Measurements from ENCODE around the gene AGL.
"Not testable (repeated sequence)": the region's sequence is repeated elsewhere in the genome, so short reads cannot be mapped to it uniquely, and the experiment has no call there.

The AGL gene

DNA sequence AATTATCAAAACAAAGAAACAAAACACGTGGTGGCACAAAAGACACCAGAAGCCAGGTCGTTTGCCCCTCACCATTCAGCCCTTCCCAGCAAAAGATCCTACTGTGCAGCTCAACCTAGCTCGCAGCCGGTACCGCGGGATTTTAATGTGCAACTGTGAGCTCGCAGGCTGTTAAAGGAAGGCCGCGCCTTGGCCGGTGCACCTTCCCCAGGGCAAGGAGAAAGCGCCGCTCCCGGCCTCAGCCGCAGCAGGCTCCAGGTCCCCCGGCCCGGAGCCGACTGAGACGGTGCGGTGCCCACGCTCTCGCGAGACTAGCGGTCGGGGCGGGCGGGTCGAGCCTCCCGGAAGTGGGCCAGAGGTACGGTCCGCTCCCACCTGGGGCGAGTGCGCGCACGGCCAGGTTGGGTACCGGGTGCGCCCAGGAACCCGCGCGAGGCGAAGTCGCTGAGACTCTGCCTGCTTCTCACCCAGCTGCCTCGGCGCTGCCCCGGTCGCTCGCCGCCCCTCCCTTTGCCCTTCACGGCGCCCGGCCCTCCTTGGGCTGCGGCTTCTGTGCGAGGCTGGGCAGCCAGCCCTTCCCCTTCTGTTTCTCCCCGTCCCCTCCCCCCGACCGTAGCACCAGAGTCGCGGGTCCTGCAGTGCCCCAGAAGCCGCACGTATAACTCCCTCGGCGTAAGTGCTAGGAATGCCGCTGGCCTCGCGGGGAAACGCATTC is at the start of gene AGL:
Gene AGL (plus strand): TSS at position 618 of the 715 bp plus-strand sequence. CDS start 682 bp downstream, outside the sequence.
- peak; percentile 82 for DNase-seq (ENCODE audit: low read depth)

DNA sequence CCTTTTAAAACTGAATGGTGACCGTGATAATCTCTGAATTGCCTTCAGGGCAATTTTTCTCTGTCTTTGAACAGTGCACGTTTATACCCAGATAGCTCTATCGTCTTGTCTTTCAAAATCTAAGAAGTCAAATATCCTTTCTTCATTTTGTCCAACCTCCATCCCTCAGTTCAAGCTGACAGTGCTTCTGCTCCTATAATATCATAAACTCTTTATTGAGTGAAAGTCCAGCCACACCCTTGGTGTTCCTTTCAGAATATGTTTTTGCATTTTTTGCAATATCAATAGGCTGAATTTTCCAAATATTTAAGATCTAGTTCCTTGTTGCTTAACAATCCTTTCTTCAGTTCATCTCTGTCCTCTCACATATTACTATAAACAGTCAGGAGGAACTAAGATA is 48.6 kb upstream of the AGL start:
- DNase-seq (ENCODE audit: low read depth) = no peak

DNA sequence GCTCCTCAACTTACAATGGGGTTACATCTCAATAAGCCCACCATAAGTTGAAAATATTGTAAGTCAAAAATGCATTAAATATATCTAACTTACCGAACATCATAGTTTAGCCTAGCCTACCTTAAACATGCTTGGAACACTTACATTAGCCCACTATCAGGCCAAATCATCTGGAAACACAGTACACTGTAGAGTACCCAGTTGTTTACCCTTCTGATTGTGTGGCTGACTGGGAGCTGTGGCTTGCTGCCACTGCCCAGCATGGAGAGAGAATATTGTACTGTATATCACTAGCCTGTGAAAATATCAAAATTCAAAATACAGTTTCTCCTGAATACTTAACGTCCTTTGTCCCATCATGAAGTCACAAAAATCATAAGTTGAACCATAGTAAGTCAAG is 43.3 kb upstream of the AGL start:
- DNase-seq (ENCODE audit: low read depth) = no peak

GRCh38 chr1:99808391-99809115 is 41.6 kb upstream of the AGL start:
- DNase-seq (ENCODE audit: low read depth) = peak; percentile 20

GRCh38 chr1:99811075-99811474 is 39.1 kb upstream of the AGL start:
- DNase-seq (ENCODE audit: low read depth) = no peak

DNA sequence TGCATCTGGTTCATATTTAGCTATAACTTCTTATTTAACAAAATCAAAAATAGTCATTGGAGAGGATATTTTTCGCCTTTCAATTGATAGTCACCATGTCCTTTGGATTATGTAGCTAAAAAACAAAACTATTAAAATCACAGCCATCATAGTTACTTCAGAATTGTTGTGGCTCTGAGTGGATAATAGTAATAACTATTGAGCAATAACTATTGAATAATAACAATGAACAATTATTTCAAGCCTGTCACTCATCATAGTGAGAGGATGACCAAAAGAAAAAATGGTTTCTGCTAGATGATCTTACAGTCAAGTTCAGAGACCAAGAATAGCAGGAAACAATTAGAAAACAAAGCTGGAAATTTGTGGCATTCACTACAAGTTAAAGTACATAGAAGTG is 38.4 kb upstream of the AGL start:
- no peak for DNase-seq (ENCODE audit: low read depth)

DNA sequence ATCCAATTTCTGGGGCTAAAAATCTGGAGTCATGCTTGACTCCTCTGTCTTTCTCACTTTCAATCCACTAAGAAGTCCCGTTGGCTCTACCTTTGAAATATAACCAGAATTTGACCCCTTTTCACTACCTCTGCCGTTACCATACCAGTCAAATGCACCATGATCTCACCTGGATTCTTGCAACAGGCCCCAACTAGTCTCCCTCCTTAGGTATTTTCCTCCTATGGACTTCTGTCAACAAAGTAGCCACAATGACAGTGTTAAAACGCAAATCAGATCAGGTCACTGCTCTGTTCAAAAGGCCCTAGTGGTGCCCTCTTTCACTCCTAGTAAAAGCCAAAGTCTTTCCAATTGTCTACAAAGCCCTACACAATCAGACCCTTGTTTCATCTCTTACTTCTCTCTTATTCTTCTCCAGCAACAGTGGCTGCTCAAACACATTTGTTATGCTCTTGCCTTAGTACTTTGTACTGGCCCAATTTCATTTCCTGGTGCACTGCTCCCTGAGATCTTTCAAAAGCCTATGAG is 35.7 kb upstream of the AGL start:
- DNase-seq (ENCODE audit: low read depth) = no peak

DNA sequence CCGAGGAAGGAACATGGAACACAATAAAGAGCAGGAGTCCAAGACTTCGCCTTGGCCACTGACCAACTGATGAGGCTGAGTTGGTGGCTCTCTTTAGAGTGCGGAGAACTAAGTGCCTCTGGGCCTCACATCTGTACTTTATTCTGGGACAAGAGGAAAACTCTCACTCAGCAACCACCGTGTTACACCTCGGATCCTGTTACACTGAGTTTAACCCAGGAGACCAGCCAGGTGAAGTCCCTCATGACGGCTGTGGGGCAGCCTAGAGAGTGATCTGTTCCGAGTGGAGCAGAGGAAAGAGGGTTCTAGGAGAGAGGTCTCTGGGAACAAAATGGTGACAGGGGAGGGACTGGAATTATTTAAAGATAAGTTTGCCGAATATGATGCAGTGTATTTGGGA is 33.5 kb upstream of the AGL start:
- no peak for DNase-seq (ENCODE audit: low read depth)

DNA sequence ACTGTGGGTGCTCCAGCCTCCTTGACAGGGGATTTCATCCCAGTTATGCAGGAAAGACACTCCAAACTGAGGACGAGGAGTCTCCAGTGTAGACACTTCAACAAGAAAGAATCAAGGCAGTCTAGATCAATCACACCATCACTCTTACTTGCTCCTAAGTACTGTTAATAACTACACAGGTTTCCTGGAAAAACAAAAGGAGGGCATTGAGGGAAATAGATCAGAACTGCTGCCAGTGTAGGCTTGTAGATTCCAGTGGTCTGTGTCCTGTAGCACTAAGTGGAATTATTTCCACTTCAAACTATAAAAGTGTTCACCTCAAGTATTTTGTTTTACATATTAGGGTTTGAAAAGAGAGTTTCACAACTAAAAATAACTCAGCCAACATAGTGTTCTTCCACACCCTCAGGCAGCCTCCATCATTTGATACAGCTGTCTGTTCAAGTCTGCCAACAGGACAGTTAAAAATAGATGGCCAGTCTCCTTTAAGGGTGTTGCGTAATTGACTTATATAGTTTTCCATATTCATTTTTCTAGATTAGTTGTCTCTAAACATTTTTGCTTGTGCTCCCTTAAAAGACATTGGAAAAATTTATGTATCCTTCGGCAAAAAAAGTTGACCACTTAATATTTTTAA is 32.0 kb upstream of the AGL start:
- no peak for DNase-seq (ENCODE audit: low read depth)

GRCh38 chr1:99820546-99820945 is 29.6 kb upstream of the AGL start:
- no peak for DNase-seq (ENCODE audit: low read depth)

DNA sequence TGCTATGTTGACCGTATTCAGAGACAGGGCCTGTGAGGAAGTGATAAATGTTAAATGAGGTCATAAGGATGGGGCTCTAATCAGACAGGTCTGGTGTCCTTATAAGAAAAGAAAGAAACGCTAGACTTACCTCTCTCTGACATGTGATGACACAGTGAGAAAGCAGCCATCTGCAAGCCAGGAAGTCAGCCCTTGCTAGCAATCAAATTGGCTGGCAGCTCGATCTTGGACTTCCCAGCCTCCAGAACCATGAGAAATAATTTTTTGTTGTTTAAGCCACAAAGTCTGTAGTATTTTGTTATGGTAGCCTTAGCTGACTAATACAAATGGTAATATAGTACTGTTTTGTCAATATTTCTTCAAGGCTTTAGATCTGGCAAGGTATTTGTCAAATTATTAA is 25.1 kb upstream of the AGL start:
- no peak for DNase-seq (ENCODE audit: low read depth)

GRCh38 chr1:99825702-99826101 is 24.5 kb upstream of the AGL start:
- no peak for DNase-seq (ENCODE audit: low read depth)

DNA sequence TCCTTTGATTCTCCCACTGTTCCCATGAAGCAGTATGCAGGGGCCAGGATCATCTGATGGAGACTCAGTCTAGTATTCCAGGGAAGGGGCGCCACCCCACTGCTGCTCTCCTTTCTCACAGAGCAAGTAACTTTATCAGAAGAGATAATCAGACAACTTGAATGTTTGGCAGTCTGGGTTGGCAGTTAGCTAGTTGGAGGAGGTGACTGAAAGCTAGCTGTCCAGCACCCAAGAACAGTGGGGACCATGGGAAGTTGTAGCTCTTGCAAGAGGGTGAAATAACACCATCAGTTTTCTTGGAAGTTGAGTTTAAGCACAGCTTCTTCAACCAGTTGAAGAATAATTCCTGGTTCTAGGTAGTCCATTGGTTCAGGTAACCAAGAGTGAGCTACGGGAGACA is 22.2 kb upstream of the AGL start:
- no peak for DNase-seq (ENCODE audit: low read depth)

GRCh38 chr1:99829269-99829668 is 20.9 kb upstream of the AGL start:
- no peak for DNase-seq (ENCODE audit: low read depth)

- DNase-seq (ENCODE audit: low read depth) = not testable (repeated sequence)
Observed at GRCh38 chr1:99833911-99834310, 16.2 kb upstream of the AGL start.

GRCh38 chr1:99836171-99837103 is 13.7 kb upstream of the AGL start:
- not testable (repeated sequence) for DNase-seq (ENCODE audit: low read depth)

DNA sequence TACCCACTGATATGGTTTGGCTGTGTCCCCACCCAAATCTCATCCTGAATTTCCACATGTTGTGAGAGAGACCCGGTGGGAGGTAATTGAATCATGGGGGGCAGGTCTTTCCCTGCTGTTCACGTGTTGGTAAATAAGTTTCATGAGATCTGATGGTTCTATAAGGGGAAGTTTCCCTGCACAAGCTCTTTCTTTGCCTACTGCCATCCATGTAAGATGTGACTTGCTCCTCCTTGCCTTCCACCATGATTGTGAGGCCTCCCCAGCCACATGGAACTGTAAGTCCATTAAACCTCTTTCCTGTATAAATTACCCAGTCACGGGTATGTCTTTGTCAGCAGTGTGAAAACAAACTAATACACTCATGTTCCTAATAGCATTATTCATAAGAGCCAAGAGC is 9.8 kb upstream of the AGL start:
- DNase-seq (ENCODE audit: low read depth) = not testable (repeated sequence)

GRCh38 chr1:99843760-99844159 is 6.4 kb upstream of the AGL start:
- no peak for DNase-seq (ENCODE audit: low read depth)

- not testable (repeated sequence) for DNase-seq (ENCODE audit: low read depth)
Observed at GRCh38 chr1:99845201-99845600, 5.0 kb upstream of the AGL start.

GRCh38 chr1:99849413-99849743 is 783 bp upstream of the AGL start:
- DNase-seq (ENCODE audit: low read depth) = no peak

DNA sequence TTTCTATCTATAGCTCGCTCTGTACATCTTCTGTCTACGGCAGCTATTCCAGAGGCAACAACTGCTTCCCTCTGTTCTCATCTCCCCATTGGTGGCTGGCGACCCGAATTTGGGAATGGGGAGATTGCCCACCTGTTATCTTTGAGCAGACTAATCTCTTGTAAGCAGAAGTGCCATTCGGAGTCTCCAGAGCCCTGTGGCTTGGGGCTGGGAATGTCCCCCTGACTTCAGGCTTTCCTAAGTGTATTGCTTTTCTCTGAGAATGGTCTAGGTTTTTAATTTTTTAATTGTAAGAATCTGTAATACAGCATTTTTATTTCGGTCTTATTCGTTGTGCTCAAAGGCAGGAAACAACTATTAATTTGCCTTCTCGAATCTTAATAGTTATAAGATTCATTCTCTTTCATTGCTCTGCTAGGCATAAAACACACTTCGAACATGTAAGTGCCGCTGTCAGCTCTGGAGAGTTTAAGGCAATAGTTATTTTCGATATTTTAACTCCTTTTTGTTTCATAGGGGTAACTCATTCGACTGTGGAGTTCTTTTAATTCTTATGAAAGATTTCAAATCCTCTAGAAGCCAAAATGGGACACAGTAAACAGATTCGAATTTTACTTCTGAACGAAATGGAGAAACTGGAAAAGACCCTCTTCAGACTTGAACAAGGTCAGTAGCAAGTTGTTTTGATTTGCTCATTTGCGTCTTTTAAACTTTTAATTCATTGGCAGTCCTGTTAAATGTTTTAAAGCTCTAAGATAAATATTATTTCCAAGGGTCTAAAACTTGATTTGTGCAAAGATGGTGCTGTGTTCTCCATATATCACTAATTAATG is 514 bp downstream of the AGL start:
- no peak for DNase-seq (ENCODE audit: low read depth)
